Muscle of back (tissue), 13 donors: ENCODE results near the gene KCNJ11. TPM values are rescaled to one million over a fixed set of nuclear protein-coding genes. Genes with fewer than 3 reads are reported as not detected.
"Not testable (repeated sequence)": the region's sequence is repeated elsewhere in the genome, so short reads cannot be mapped to it uniquely, and the experiment has no call there.

ENCODE experiments used
- DNase-seq, 3 donors: peaks; one replicate each; pipeline versions ENCODE4 v3.0.0 to v3.0.0-alpha.2; 2013
- long read RNA-seq, 9 donors: transcript quantifications; one replicate each; lab custom pipeline, GENCODE V29; 2026
- polyA plus RNA-seq, 10 donors: library from polyadenylated mRNA; unstranded; fragments of 120-200 nt; gene quantifications; one replicate each; pipeline ENCODE4 v1.2.1, GENCODE V29; 2013; ENCODE audit not compliant: insufficient read length in 10 of 10

Gene KCNJ11
- polyA plus RNA-seq: 10 to 100 TPM in 9 of 10 donors, 1 to 10 TPM in 1; 8.3 to 21.7 (median 13.6) TPM
- long read RNA-seq, donor 1, transcript KCNJ11-201 (1 exons, 2,801 nt): major isoform, 10 of 10 reads
- long read RNA-seq, donor 1, partial matches to known transcripts: 0 of 10 reads
- long read RNA-seq, donor 1, other reads (novel, unspliced or antisense): 0 of 10 reads
- long read RNA-seq, donor 2, partial matches to known transcripts: 0 of 3 reads
- long read RNA-seq, donor 2, other reads (novel, unspliced or antisense): 0 of 3 reads
- long read RNA-seq, donor 3: 0 reads
- long read RNA-seq, donor 4, transcript KCNJ11-201 (1 exons, 2,801 nt): major isoform, 5 of 5 reads
- long read RNA-seq, donor 4, partial matches to known transcripts: 0 of 5 reads
- long read RNA-seq, donor 4, other reads (novel, unspliced or antisense): 0 of 5 reads
- long read RNA-seq, donor 5, transcript KCNJ11-201 (1 exons, 2,801 nt): major isoform, 5 of 5 reads
- long read RNA-seq, donor 5, partial matches to known transcripts: 0 of 5 reads
- long read RNA-seq, donor 5, other reads (novel, unspliced or antisense): 0 of 5 reads
- long read RNA-seq, donor 6, transcript KCNJ11-201 (1 exons, 2,801 nt): major isoform, 10 of 10 reads
- long read RNA-seq, donor 6, partial matches to known transcripts: 0 of 10 reads
- long read RNA-seq, donor 6, other reads (novel, unspliced or antisense): 0 of 10 reads
- long read RNA-seq, donor 7, transcript KCNJ11-201 (1 exons, 2,801 nt): major isoform, 9 of 10 reads
- long read RNA-seq, donor 7, partial matches to known transcripts: 0 of 10 reads
- long read RNA-seq, donor 7, other reads (novel, unspliced or antisense): 0 of 10 reads
- long read RNA-seq, donor 8, transcript KCNJ11-201 (1 exons, 2,801 nt): major isoform, 7 of 7 reads
- long read RNA-seq, donor 8, partial matches to known transcripts: 0 of 7 reads
- long read RNA-seq, donor 8, other reads (novel, unspliced or antisense): 0 of 7 reads
- long read RNA-seq, donor 9, partial matches to known transcripts: 0 of 3 reads
- long read RNA-seq, donor 9, other reads (novel, unspliced or antisense): 0 of 3 reads

DNA sequence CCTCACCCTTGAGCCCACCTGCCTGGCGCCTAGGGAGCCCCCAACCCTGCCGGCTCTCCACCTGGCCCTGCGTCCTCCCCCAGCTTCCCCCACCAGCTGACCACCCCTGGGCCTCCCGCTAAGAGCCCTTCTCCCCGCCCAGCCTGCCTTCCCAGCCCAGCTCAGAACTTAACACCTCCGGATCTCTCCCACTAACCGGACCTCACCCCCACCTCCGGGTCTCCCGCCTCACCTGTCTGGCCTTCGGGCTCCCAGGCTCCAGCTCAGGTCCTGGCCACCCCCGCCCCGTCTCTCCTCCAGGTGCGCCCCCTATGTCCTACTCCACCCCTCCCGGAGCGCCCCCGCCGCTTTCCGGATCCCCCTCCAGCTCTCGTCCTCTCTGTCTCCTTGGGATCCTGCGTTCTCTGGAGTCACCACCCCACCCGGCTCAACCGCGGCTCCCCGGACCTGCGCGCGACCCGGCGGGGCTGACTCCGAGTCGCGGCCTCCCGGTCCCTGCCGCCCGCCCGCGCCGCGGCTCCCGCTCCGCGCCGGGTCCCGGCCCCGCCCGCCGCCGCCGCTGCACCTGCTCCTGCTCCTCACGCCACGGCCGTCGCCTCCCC, at the start of gene KCNJ11:
Gene KCNJ11, minus strand, starts transcription at position 51 of the 602 bp plus-strand sequence. CDS start 568 bp downstream, outside the sequence.
- no peak for DNase-seq

DNA sequence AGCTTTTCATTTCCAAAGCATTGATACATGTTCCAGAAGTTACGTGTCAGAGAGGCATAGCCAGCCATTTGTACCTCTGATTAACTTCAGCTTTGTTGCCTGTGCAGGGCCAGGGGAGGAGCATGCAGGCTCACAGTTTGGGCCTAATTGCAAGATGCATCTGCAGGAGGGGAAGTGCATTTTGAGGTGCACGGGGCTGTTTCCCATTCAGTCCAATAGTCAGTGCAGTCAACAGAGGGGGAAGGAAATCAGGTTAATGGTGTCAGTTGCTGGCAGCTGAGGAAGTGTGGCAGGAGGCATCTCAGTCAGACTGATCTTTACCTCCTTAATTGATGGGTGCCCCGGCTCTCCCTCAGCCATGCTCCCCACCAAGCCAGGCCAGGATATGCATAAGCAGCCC, 48.9 kb upstream of the KCNJ11 start:
- DNase-seq: no peak

DNA sequence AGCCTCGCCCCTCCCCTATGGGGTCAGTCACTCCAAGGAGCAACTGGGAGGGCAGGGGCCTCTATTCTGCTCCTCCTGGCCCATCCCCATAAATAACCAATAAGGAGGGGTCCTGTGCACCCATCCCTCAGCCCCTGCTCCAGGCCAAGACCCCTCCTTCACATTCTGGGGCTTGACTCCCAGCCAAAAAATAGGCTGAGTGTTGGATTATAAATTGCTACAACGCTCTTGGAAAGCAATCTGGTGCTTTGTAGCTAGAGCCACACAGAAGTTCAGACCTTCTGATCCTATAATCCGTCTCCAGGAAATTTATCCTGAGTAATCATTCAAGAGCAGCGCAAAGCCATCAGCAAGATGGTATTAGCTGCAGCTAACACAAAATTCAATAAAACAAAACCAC, 45.6 kb upstream of the KCNJ11 start:
- DNase-seq: no peak

DNA sequence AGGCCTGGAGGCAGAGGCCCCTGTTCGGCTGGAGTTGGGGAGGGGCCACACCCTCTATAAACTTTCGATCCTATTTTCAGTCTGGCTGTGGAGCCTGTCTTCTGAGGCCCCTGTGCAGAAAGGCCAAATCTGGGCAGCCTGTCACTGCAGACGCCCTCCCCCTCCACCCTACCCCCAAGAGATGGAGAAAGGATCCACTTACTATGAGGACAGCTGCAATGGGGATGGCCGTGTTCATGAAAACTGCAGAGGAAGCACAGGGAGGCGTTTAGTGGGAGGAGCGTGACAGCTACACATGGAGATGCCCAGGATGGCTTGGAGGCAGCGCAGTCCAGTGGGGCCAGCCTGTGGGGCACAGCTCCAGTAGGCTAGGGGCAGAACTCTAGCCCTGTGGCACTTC, 43.5 kb upstream of the KCNJ11 start:
- peak; percentile 55 to 77 (median 57) for DNase-seq

DNA sequence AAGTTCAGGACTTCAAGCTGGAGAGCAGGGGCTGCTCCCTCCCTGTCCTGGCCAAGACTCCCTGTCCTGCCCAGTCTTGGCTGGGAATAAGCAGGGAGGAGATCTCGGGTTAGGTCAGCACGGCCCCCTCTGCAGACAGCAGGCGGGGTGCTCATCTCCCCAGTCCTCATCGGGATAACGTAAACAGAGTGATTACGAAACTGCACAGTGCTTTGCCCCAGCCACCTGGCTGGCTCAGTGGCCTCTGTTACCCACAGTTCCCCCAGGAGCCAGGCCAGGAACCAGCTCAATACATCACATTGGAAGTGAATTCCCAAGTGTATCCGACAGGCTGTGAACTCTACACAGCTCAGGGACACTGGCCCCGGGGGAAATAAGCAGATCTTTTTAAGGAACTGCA, 42.7 kb upstream of the KCNJ11 start:
- peak in 1 of 3 donors; percentile 36 for DNase-seq

DNA sequence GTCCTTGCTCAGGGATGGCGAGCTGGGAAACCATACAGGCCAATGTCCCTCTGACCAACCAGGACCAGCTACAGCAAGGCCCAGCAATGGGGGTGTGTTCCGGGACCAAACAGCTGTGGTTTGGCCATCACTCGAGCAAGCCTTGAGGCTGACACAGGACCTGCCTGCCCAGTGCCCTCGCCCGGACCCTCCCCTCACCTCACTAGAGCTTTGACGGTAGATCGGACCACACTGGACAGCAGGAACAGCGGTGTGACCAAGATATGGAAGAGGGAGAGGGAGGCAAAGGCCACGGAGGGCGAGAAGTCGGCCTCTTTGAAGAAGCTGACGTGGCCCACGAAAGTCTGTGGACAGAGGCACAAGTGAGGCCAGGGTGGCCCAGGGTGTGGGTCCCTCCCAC, 42.2 kb upstream of the KCNJ11 start:
- DNase-seq: no peak

DNA sequence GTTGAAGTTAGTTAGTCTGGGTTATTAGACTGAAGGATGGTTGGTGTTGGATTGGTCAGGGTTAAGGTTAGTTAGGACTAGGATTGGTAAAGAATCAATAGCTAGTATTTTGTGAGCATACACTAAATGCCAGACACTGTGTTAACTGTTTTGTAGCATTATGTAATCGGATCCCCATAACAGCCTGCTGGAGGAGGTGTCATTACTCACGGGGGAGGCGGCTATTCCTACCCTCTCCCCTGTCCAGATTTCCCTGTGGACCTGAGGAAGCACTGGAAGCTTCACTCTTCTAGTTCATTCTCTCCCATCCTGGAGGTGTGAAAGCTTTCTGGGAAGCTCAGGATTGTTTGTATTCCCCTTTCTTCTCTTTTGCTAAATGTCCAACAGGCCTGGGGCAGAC, 40.5 kb upstream of the KCNJ11 start:
- no peak for DNase-seq

DNA sequence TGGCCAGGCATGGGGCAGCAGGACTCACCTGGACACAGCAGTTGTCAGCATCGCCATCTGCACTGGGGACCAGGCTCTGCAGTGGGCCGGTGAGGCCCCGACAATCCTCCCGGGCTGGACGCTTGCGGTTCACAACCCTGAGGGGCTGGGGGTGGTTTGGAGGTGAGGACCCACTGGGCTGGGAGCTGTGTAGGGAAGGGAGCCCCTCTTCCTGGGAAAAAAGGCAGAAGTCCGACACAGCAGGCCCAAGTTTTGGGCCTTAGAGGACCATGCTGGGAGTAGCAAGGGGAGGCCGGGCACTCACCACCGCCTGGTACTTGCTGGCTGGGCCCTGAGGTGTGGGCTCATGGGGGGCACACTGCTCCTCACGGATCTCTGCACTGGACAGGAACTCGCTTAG, 39.8 kb upstream of the KCNJ11 start:
- DNase-seq: no peak

DNA sequence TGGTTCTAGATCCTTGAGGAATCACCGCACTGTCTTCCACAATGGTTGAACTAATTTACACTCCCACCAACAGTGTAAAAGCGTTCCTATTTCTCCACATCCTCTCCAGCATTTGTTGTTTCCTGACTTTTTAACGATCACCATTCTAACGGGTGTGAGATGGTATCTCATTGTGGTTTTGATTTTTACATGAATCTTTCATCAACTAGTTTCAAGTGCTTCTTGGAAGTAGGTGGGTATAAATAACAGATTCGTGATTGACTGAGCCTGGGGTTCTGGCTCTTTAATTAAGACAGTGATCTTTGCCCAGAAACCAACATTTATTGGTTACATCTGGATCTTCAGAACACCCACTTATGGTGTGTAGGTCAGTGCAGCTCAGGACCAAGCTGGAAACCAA, 37.8 kb upstream of the KCNJ11 start:
- not testable (repeated sequence) for DNase-seq

DNA sequence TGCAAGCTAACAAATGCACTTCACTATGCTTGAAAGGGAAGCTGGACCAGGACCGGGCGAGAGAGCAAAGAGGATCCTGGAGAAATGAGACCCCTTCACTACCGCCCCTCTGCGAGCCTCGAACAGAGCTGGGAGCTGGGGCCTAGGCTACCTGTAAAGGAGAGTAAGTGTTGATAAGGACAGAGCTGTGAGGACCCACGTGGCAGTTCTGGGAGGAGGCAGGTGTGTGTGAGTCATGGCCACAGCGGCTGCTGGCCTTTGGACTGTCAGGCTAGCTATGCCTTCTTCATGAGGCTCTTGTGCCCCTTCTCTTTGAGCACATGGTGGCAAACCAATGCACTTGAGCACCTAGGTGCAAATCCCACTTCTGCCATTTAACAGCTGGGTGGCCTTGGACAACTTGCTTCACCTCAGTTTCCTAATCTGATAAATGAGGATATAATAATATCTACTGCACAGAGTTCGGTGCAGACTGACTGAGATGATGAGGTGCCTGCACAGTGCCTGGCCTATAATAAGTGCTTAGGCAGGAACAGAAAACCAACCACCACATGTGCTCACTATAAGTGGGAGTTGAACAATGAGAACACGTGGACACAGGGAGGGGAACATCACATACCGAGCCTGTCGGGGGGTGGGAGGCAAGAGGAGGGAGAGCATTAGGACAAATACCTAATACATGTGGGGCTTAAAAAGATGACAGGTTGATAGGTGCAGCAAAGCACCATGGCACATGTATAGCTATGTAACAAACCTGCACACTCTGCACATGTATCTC, 35.3 kb upstream of the KCNJ11 start:
- DNase-seq: no peak

DNA sequence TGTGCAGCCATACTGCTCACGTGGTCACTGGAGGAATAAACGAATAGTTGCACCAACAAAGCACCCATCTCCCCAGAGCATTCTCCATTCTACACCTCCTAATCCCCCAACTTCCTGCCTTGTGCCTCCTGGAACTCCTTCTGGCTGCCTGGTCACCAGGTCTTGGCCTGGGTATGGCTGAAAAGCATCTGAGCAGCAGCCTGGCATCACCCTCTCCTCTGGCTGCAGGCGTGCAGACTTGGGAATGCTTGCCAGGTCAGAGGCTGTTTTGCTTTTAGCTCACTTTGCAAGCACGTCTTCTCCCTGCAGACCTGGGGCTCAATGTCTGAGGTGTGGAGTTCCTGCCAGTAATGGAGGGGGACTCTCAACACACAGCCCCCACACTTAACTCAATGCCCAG, 33.3 kb upstream of the KCNJ11 start:
- DNase-seq: no peak

DNA sequence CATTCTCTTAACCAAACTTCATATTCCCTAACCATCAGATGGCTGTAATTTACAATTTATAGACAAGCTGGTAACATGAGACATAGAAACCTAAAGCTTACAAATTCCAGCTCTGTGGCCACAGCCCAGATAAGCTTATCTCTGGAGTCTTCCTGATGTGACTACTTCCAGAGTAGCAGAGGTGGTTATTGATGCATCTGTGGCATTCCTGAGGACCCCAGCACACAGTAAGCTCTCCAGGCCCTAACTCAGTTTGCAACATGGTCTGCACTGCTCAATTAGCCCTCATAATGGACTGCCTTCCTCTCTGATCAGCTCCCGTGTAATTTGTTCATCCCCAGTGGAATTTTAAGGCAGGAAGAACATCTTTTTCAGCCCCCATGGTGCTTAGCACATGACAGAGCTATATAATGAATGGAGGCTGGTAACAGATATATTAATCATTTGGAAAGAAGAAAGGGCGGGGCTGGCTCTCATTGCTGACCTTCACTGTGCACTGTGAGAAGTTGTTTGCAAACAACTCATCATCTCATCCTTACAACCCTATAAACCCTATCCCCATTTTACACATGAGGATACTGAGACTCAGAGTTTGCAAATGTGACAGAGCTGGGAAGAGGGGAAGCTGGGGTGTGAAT, 30.1 kb upstream of the KCNJ11 start:
- DNase-seq: no peak

DNA sequence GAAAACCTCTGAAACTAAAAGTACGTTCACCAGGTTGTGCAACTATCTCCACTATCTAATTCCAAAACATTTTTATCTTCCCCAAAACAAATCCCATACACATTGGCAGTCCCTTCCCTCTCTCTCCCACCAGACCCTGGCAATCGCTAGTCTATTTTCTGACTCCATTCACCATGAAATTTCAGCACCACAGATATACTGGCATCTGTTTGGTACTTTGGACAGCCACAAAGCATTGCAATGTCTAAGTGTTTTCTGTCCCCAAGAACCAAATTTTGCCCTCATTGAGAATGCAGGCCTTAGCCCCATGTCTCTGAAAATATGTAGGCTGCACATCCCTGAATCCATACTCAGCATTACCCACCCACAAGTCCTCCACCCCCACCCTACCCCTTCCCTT, 28.0 kb upstream of the KCNJ11 start:
- no peak for DNase-seq

DNA sequence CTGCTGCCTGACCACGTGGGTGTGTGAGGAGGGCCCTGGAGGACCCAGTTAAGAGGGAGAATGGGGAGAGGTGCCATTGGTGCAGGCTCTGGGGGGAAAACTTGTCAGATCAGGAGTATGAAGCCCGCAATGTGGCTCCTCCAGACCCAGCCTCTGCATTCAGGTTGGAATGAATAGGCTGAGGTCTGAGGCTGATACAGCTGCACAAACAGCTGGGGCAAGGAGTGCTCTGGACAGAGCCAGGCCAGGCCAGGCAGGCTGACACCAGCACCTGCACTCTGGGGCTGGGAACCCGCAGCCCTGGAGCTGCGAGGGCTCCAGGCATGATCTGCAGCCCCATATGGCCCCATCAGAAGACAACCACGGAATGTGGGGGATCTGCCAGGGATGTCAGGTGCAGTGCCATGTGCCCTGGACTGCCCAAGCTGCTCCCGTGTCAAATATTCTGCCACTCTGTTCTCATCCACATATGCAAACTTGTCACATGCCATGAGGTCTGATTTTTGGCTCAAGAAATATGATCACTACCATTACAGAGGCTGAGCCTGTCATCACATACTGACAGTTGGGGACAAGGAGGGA, 27.2 kb upstream of the KCNJ11 start:
- peak; percentile 30 to 52 (median 46) for DNase-seq

DNA sequence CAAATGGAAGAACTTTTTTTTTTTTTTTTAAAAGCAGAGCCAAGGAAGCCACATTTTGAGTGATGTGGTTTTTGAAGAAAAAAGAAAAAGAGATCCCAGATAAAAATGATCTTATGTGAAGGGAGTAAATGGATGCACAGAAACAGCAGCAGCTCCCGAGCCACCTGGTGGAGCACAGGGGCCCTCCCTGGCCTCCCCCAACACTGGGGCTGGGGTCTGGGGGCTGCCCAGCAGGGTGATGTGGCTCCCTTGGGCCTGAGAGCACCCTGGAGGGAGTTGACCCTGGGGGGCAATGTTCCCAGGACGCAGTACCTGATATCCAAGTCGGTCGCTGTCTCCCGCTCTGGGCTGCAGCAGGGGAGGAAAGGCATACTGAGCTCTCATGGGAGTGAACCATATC, 26.5 kb upstream of the KCNJ11 start:
- no peak for DNase-seq

DNA sequence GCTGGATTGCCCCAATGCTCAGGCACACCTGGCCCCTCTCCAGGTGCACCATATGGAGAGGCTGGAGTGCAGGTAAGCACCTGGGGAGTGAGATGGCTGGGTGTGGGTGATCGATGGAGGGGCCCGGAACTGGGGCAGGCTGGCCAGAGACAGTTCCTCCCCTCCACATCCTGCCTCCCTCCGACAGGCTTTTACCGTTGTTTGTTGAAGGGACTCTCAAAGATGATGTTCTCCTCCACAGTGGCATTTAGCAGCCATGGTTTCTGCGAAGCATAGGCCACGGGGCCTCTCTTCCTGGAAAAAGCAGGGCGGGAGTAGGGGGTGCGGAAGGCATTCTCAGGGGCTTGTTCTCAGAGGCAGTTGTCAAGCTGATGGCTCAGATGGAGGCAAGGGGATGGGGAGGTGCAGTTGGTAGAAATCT, 25.9 kb upstream of the KCNJ11 start:
- no peak for DNase-seq

DNA sequence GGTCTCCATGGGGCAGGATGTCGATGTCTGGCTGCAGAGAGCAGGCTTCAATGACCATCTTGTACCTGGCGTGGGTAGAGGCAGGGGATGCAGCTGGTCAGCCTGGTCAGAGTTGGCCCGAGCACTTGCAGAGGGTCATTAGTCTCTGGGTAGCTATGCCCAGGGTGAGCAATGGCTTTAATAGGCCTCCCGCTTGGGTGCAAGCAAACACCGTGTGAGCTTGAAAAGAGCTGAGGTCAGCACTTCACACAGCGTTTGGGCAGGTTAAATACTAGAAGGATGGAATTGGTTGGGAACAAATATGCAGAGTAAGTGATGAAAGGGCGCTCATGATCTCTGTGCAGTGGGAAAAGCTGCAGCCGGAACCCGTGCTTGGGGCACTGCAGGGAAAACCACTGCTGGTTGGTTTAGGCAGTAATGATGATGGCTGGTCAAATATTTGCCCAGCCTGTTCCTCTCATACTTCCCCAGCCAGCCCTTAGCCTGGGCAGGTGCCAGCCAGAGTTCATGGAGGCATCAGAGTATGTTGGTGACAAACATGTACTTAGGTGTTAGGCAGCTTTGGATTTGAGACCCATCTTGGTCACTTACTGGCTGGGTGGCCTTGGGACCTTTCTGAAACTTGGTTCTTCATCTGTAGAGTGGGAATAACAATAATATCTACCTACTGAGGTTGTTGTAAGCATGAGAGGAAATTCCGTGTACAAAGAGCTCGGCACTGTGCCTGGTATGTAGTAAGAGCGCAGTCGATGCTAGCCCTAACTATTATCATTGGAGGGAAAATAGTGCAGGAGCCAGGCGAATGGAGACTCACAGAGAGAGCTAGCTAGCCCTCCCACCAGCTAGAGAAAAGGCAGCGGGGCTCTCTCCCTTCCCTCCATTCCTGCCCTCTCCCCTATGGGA, 25.2 kb upstream of the KCNJ11 start:
- no peak for DNase-seq

DNA sequence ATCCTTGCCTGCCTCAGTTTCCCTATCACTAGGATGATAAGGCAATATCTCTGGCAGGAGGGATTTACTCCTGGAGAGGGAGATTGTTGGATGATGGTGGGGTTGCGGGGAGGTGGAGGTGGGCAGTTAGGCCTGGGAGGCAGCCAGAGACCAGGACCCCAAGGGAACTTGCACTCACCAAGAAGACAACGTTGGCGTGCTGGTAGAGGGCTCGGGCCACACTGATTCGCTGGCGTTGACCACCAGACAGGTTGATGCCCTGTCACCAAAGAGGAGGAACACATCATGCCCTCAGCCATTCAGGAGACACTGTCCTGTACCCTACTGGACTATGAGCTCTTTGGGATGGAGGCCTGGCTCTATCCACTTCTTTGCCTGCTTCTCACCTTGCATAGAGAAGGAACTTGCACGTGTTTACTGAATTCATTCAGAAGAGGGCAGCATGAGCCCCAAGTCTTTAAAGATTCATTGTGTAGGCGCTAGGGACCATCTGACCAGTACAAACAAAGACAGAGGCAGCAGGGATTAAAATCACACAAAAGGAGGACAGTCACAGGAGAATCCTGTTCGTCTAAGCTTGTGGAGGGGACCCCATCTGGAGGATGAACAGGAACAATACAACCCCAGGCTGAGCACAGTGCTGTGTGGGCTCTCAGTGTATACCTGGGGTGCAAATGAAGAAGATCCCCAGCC, 24.2 kb upstream of the KCNJ11 start:
- DNase-seq: no peak

DNA sequence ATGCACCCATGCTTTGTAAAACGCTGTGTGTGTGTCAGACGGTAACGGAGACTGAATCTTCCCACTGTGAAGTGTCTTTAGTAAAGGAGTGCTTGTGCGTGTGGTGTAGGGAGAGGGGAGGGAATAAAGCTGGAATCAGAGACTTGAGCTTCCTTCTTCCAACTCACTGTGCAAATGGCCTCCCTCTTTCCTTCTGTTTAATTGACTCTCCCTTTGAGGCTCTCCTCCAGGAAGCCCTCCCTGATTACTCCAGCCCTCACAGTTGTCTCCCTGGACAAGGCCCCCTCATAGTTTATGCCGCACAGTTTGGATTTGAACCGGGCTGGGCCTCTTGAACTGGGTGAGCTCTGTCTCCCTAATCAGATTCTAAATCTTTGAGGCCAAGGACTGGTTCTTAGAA, 23.0 kb upstream of the KCNJ11 start:
- no peak for DNase-seq
